ENCODE data around the gene SOX21.
A peak's percentile ranks its signal among the peaks of the same experiment; 100 is the strongest.

SOX21 gene

GRCh38 chr13:94661406-94661805, 50.9 kb downstream of the SOX21 start:
- TF ChIP-seq, protein P1, sequence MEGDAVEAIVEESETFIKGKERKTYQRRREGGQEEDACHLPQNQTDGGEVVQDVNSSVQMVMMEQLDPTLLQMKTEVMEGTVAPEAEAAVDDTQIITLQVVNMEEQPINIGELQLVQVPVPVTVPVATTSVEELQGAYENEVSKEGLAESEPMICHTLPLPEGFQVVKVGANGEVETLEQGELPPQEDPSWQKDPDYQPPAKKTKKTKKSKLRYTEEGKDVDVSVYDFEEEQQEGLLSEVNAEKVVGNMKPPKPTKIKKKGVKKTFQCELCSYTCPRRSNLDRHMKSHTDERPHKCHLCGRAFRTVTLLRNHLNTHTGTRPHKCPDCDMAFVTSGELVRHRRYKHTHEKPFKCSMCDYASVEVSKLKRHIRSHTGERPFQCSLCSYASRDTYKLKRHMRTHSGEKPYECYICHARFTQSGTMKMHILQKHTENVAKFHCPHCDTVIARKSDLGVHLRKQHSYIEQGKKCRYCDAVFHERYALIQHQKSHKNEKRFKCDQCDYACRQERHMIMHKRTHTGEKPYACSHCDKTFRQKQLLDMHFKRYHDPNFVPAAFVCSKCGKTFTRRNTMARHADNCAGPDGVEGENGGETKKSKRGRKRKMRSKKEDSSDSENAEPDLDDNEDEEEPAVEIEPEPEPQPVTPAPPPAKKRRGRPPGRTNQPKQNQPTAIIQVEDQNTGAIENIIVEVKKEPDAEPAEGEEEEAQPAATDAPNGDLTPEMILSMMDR (IDR thresholded peaks at IDR 0.05; ENCODE audit: low read depth, low read length, missing control alignments), result no peak
- in situ Hi-C loops (cut with HindIII; ENCODE audit: low sequenced_read_pairs), result no loop called here
- DNase-seq (ENCODE audit: low read depth), result no peak
- no peak overlapping the region for H3K4me3 ChIP-seq (ENCODE audit: low read depth, low read length)

DNA sequence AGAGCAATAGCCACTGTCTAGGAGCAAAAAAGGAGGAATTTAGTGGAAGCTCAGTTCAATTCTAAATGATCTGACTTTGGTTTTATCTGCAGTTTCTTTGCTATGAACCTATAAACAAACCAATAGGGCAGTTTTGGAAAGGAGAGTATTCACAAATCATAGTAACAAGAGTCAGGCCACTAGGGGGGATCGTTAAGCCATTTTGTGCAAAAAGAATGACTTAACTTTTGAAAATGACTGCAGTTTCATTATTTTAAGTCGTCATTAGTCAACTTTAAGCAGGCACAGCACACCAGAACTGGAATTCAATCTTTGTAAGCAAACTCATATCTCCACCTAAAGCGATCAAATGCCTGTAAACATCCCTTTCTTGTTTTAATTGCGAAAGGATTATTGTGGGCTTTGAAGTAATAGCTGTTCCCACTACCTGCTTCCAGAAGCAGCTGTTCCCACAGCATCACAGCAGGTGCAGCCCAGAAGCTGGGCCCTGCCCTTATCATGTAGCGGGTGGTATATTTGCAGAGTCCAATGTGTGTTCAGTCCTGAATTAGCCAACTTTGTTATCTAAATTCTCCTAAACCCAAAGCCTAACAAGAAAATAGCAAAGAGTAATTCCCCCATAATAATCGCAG, 51.5 kb downstream of the SOX21 start:
- TF ChIP-seq, protein P1 (IDR thresholded peaks at IDR 0.05; ENCODE audit: low read depth, low read length, missing control alignments), result peak; percentile 49
- no peak overlapping the region for H3K4me3 ChIP-seq (ENCODE audit: low read depth, low read length)
- DNase-seq (ENCODE audit: low read depth), result peak; percentile 12
- in situ Hi-C loops (cut with HindIII; ENCODE audit: low sequenced_read_pairs), result no loop called here
